ENCODE measurements around the gene CEP112.

GRCh38 chr17:65952586-65952985, 239.3 kb downstream of the CEP112 start:
- TF ChIP-seq CTCF (IDR thresholded peaks at IDR 0.05; ENCODE audit: poor library complexity, severe bottlenecking) (no peak), SMC3 (conservative IDR thresholded peaks at IDR 0.05; ENCODE audit: poor library complexity) (no peak), TAF1 (IDR thresholded peaks at IDR 0.05; ENCODE audit: low read depth) (no peak), REST (IDR thresholded peaks at IDR 0.05; ENCODE audit: borderline replicate concordance) (no peak), POLR2AphosphoS5 (IDR thresholded peaks at IDR 0.05) (no peak), EP300 (conservative IDR thresholded peaks at IDR 0.05; ENCODE audit: poor library complexity, severe bottlenecking) (no peak), EZH2 (IDR thresholded peaks at IDR 0.05; ENCODE audit: borderline replicate concordance, insufficient read depth, low read length, poor library complexity, severe bottlenecking) (no peak), MXI1 (conservative IDR thresholded peaks at IDR 0.05; ENCODE audit: poor library complexity, severe bottlenecking) (no peak), RAD21 (conservative IDR thresholded peaks at IDR 0.05) (no peak)

All from neural cell (in vitro differentiated cells).